Ascending aorta (tissue), 2 donors: Measurements from ENCODE around the gene CORO7. TPM values are rescaled to one million over a fixed set of nuclear protein-coding genes. Genes with fewer than 3 reads are reported as not detected.

Source experiments
- DNase-seq, 2 donors: peaks; one replicate each; pipeline ENCODE4 v3.0.0-alpha.2; 2019; ENCODE audit warnings: low spot score in 2 of 2
- H3K27ac ChIP-seq, 2 donors: fragments of 200-600 bp; sonication (generic); one replicate each; pipeline ENCODE4 v1.5.1; 2016 to 2017; ENCODE audit warnings: mild to moderate bottlenecking in 1 of 2
- H3K27me3 ChIP-seq: fragments of 200-600 bp; sonication (generic); one replicate; pipeline ENCODE4 v1.5.1; 2017
- H3K36me3 ChIP-seq, 2 donors: fragments of 200-600 bp; sonication (generic); one replicate each; pipeline ENCODE4 v1.5.1; 2016
- H3K4me1 ChIP-seq, 2 donors: fragments of 200-600 bp; sonication (generic); one replicate each; pipeline ENCODE4 v1.5.1; 2016 to 2017; ENCODE audit warnings: mild to moderate bottlenecking in 1 of 2
- H3K4me3 ChIP-seq, 2 donors: fragments of 200-600 bp; sonication (generic); one replicate each; pipeline ENCODE4 v1.5.1; 2016 to 2017; ENCODE audit warnings: mild to moderate bottlenecking in 1 of 2
- H3K9me3 ChIP-seq, 2 donors: fragments of 200-600 bp; sonication (generic); one replicate each; pipeline ENCODE4 v1.5.1; 2016
- CTCF ChIP-seq, 3 experiments: fragments of 200-600 bp in 2 of 3; fragments of 450-650 bp in 1 of 3; sonication (generic) in 2 of 3; IDR thresholded peaks; one replicate each; pipeline ENCODE4 v1.5.1; 2016 to 2019; ENCODE audit warnings: antibody characterized with exemption in 3 of 3, mild to moderate bottlenecking in 1 of 3, moderate library complexity in 1 of 3
- intact Hi-C: fragments of 100-400 bp; cut with DNase I; formaldehyde crosslinking; loops from one replicate; pipeline ENCODE4 v1.15.1; 2023
- total RNA-seq: library from RNA; depleted of rRNA; stranded (reverse); fragments of >200 nt; gene quantifications from one replicate; pipeline ENCODE4 v1.1.0, GENCODE V29; 2016

Gene CORO7
- 41.9 TPM for total RNA-seq

GRCh38 chr16:4416200-4417032, at the start of gene CORO7:
CORO7 (minus strand) TSS chr16:4416596; CDS start chr16:4416518, 78 bp downstream.
- TF ChIP-seq CTCF (IDR thresholded peaks at IDR 0.05), result peak in 1 of 3 experiments; percentile 3
- Histone ChIP-seq H3K27me3 (no peaks in the 10 kb centered on the region), H3K36me3 (peaks cover 0 to 13% of the 10 kb centered on the region in 2 donors), H3K4me1 (peaks cover 0 to 9% of the 10 kb centered on the region in 2 donors), H3K9me3 (no peaks in the 10 kb centered on the region), H3K4me3 (peak within 1 kb of the TSS; percentile 65 to 83), H3K27ac (peak within 1 kb of the TSS; percentile 49 to 67)
- peak; percentile 87 to 98 for DNase-seq
- intact Hi-C loops, result loop anchor here (1.0 to 10.0 kb wide), 4 partner anchors 9 to 802 kb away; partner anchors contain the start of genes DNAJA3, SLX4 and TFAP4

DNA sequence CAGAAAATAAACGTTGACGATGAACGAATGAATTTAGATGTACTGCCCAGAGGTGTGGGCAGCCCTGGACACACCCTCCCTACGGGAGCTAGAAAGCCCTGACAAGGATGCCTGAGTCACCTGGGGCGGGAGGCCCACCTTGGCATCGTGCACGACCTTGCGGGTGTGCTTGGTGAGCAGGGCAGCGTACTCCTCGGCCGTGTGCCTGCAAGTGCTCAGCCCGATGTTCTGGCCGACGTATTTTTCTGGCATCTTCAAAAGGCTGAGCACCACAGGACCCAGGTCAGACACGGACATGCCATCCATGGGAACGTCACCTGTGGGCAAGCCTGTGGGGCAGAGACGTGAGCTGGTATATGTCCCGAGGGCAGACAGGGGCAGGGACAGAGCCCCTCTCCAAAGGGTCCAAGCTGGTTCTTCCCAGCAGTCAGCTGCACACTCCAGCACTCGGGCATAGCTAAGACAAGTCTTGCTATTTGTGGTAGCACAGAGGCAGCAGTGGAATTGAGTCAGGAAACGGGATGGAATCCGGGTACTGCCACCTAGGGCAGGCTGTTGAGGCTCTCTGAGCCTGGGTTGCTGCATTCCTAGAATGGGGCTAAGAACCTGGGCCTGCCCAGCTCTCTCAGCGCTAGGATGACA, 47.2 kb upstream of the CORO7 start:
- Histone ChIP-seq H3K36me3 (peaks cover 40 to 61% of the 10 kb centered on the region in 2 donors), H3K9me3 (no peaks in the 10 kb centered on the region), H3K27me3 (no peaks in the 10 kb centered on the region), H3K27ac (no peak overlapping the region), H3K4me3 (no peak overlapping the region), H3K4me1 (no peaks in the 10 kb centered on the region)
- DNase-seq, result no peak
- intact Hi-C loops, result no loop called here
- no peak for TF ChIP-seq CTCF (IDR thresholded peaks at IDR 0.05)

GRCh38 chr16:4461250-4462085, 45.1 kb upstream of the CORO7 start:
- Histone ChIP-seq H3K27ac (no peak overlapping the region), H3K36me3 (peaks cover 29 to 71% of the 10 kb centered on the region in 2 donors), H3K4me3 (no peak overlapping the region), H3K27me3 (no peaks in the 10 kb centered on the region), H3K4me1 (no peaks in the 10 kb centered on the region), H3K9me3 (no peaks in the 10 kb centered on the region)
- no peak for DNase-seq
- intact Hi-C loops, result no loop called here
- TF ChIP-seq CTCF (IDR thresholded peaks at IDR 0.05), result no peak

DNA sequence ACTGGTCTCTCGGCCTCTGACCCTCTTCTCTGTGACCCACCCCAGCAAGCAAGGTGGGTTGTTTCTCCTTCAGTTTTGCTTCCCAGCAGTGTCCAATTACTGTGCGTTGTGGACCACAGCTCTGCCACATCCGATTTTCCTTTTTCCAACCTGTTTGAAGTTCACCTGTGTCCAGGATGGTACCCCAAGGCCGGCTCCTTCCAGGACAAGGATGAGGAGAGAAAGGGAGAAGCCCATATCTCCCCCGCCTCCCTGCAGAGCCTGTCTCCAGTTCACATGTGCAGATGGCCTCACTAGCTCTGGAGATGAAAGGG, 44.5 kb upstream of the CORO7 start:
- Histone ChIP-seq H3K4me1 (no peaks in the 10 kb centered on the region), H3K36me3 (peaks cover 29 to 71% of the 10 kb centered on the region in 2 donors), H3K9me3 (no peaks in the 10 kb centered on the region)

More for the DNA sequence above, 44.5 kb upstream of the CORO7 start:
- H3K27me3 ChIP-seq, result no peaks in the 10 kb centered on the region
- no peak for DNase-seq
- H3K4me3 ChIP-seq, result no peak overlapping the region
- H3K27ac ChIP-seq, result no peak overlapping the region
- no peak for TF ChIP-seq CTCF (IDR thresholded peaks at IDR 0.05)
- intact Hi-C loops, result no loop called here
